HG03045 (cell line): ENCODE measurements around the gene NUDCD3.

ENCODE experiments used
- ATAC-seq: cut with Tn5 transposase; IDR thresholded peaks from one replicate; pipeline ENCODE4 v1.9.1; 2021; ENCODE audit warnings: mild to moderate bottlenecking, moderate library complexity; ENCODE audit not compliant: unreplicated experiment

The NUDCD3 gene

GRCh38 chr7:44402401-44403060, 87.9 kb downstream of the NUDCD3 start:
- no peak for ATAC-seq

DNA sequence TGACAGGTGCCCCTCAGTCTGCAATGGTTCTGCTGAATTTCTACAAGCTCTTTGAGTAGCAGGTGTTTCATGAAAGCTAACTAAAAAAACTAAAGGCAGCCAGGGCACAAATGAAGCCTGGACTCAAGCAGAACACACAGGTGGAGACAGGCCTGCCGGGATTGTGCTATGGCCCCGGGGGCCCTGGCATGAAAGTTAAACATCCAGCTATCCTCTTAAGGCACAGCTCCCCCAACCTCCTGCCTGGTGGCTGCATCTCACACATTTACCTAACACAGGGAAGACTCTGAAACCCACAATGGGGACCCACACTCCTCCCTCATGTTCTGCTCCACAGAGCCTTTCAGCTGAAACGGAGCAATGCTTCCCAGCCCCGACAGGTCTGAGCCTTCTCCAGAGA, 88.8 kb downstream of the NUDCD3 start:
- ATAC-seq, result no peak

DNA sequence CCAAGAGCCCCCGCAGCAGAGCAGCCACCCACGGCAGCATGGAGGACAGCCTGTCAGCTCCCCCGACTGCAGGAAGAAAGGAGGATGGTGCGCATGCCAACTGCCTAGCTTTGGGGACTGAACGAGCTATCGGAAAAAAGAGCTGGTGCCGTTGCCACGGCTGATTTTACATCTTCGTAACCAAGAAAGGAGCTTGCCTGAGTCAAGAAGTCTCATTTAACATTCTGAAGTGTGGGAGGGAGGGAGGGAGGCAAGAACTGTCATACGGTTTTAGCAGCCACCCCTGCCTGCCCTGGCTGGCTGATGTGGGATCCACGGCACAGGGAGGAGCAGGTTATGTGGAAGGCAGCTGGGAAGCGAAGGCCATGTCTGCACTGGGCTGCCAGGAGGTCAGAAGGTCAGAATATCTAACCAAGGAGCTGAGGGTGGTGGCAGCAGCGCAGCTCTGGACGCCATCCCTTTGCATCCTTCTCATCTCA, 90.4 kb downstream of the NUDCD3 start:
- ATAC-seq, result no peak

- ATAC-seq, result no peak
These were observed 91.4 kb downstream of the NUDCD3 start for GRCh38 chr7:44398953-44399574.

DNA sequence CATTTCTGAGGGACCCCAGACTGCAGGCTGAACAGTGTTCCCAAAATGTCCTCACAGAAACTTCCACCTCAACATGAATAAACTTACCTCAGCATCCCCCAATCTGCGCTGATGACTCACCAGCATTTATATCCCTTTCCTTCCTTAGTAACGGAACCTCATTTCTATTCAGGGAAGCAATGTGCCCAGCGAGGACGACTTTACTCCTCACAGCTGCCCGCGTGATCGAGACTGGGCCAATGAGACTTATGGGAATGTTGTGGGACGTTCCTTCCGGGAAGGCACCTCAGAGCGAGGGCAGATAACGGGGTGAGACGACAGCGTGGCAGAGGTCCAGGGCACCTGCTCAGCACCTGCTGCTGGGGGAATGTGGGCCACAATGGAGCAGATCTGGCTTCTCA, 91.9 kb downstream of the NUDCD3 start:
- no peak for ATAC-seq

DNA sequence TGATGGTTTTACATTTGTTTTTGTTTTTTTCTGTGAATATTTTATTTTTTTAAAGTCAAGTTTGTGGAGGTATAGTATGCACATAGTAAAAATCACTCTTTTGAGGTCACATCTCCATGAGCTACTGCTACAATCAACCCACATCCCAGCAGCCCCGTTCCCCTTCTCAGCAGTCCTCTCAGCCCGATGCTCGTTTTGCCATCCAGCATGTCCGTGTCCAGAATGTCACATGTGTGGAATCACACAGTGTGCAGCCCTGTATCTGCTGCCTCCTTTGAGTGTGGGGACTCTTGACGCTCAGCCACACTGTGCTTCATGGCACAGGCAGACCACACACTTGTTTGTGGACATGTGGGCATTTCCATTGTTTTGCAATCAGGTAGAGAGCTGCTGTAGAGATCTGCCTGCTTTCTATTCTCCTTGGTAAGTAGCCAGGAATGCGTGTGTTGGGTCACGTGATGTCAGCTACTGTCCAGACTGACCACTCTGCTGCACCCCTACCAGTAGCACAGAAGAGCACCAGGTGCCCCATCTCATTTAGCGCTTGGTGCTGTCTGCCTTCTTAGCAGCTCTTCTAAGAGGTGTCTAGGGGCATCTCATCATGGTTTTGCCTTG, 93.4 kb downstream of the NUDCD3 start:
- no peak for ATAC-seq

DNA sequence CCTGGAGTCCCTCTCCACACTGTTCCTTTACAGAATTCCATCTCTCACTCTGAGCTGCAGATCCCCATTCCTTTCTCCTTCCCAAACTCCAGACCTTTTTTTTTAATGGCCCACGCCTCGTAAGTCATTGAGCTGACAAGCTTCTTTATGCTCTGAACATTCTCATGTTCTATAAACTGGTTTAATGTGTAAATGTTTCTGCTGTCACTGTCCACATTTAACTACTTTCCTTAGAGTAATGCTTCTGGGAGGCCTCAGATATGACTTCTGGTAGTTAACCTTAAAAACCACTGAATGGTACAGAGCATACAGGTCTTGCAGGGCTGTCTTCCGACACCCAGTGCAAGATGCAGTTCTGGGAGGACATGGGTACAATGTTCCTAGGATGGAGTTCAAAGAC, 94.0 kb downstream of the NUDCD3 start:
- no peak for ATAC-seq

- ATAC-seq, result no peak
These were observed 95.4 kb downstream of the NUDCD3 start for GRCh38 chr7:44395067-44395466.

DNA sequence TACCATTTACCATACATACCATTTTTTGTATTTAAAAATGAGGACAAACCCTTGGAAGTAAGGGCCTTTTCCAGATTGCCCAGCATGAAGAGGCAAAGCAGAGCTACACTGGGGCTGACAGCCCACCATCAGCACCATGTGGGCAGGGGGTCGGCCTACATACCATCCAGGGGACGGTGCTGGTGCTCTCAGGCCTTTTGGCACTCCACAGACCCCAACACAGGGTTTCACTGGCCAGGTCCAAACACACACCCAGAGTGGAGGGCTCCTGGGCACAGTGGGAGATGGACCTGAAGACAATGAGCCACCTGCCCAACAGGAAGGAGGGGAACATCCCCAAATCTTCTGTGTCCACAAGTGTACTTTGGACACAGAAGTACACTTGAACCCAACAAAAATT, 95.8 kb downstream of the NUDCD3 start:
- no peak for ATAC-seq

GRCh38 chr7:44394112-44394447, 96.4 kb downstream of the NUDCD3 start:
- no peak for ATAC-seq

GRCh38 chr7:44393238-44394111, 97.0 kb downstream of the NUDCD3 start:
- no peak for ATAC-seq

GRCh38 chr7:44392618-44393010, 97.8 kb downstream of the NUDCD3 start:
- ATAC-seq, result no peak

- ATAC-seq, result no peak
These were observed 98.5 kb downstream of the NUDCD3 start for GRCh38 chr7:44391746-44392617.

DNA sequence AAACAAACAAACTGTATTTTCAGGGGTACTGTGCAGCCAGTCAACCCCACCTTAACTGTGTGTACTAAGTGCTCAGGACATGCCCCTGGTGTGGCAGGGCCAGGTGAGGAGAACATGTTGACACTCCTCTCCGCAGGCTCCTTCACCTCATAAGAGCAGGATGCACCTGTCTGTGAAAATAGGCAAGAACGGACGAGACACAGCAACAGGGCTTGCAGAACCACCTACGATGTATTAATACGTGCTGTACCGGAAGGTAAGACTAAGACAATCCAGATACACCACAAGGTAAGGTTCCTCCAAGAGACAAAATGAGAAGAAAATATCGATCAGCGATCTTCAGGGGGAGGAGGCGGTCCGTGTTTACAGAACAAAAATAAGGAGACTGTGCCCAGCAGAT, 99.3 kb downstream of the NUDCD3 start:
- ATAC-seq, result no peak

- ATAC-seq, result no peak
These were observed 99.8 kb downstream of the NUDCD3 start for GRCh38 chr7:44390701-44391100.

DNA sequence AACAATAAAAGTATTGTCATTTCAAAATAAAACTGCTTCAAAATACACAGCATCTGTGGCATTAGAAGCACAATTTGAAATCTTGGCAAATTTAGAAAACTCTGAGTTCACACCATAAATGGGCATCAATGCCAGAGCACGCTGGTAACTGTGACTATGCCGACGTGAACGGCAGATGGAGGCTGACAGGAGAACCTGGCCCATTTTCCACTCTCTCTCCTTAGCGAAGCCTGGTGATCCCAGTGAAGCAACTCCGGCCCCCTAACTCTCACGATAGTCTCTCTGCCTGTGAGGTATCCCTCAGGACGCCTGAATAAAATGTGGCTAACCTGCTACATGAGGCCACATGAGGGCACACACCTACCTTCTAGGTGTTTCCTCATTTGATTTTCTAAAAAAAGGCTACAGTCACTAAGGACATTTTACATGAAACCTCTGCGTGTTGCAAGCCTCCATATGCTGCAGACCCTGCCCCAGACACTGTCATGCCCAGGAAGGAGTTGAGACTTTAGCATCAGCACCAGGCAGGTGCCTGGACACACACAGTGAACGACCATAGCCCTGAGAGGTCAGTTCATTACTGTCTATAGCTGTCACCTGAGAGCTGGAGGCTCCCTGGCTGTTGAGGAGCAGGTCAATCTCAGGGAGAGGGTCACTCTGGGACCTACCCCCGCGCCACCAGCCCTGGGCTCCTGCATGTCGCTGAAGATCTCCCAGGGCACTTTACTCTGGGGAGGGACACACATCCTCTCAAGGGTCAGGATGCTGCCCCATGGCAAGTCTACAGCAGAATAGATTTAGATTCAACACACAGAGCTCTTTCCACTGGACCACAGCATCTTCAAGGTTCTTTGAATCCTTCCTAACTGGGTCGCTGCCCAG, 102.1 kb downstream of the NUDCD3 start:
- ATAC-seq, result no peak

DNA sequence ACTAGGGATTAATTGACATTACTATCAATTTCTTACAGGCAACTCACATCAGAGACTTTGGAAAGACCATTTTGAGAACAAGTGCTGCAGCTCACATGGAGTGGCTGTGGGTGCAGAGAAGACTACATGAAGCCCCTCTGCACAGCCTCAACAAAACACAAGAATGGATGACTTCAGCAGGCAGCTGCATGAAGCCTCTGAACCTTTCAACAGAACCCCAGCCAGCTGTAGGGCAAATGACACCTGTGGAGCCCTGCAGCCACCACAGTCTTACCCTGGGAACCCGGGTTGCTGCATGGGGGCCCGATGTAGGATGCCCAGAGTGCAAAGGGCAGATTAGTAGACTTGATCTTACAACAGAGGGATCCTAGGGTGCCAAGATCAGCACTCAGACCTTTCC, 103.1 kb downstream of the NUDCD3 start:
- ATAC-seq, result no peak

GRCh38 chr7:44386139-44386913, 104.1 kb downstream of the NUDCD3 start:
- no peak for ATAC-seq
